ENCODE results near the gene CCDC178.

GRCh38 chr18:33427549-33427948, 13.0 kb downstream of the CCDC178 start:
- TF ChIP-seq CTCF (IDR thresholded peaks at IDR 0.05; ENCODE audit: insufficient read depth, low read length, poor library complexity, severe bottlenecking) (no peak), EZH2phosphoT487 (conservative IDR thresholded peaks at IDR 0.05; ENCODE audit: low read length) (no peak)

Measured in SU-DHL-6 (cell line).